GM21447 (cell line): ENCODE measurements around the gene TMEM168.
"Not testable (repeated sequence)": the region's sequence is repeated elsewhere in the genome, so short reads cannot be mapped to it uniquely, and the experiment has no call there.

Experiments used
- ATAC-seq: cut with Tn5 transposase; IDR thresholded peaks from one replicate; pipeline ENCODE4 v1.9.1; 2021; ENCODE audit not compliant: unreplicated experiment

The TMEM168 gene

GRCh38 chr7:112789817-112790585 lies at the start of gene TMEM168:
Gene TMEM168, minus strand, starts transcription at chr7:112790393. Its CDS starts 5,568 bp downstream, at chr7:112784825.
- peak; percentile 72 for ATAC-seq

- ATAC-seq, result not testable (repeated sequence)
Measured at GRCh38 chr7:112835928-112836327, 45.7 kb upstream of the TMEM168 start.

GRCh38 chr7:112833082-112833481 lies 42.9 kb upstream of the TMEM168 start:
- no peak for ATAC-seq

- ATAC-seq, result no peak
Measured at GRCh38 chr7:112830769-112831168, 40.6 kb upstream of the TMEM168 start.

- no peak for ATAC-seq
Measured at GRCh38 chr7:112828696-112829095, 38.5 kb upstream of the TMEM168 start.

- ATAC-seq, result no peak
Measured at GRCh38 chr7:112821345-112821744, 31.2 kb upstream of the TMEM168 start.

GRCh38 chr7:112819536-112819935 lies 29.3 kb upstream of the TMEM168 start:
- no peak for ATAC-seq

- ATAC-seq, result no peak
Measured at GRCh38 chr7:112806156-112806555, 16.0 kb upstream of the TMEM168 start.

- no peak for ATAC-seq
Measured at GRCh38 chr7:112802406-112802805, 12.2 kb upstream of the TMEM168 start.

- ATAC-seq, result no peak
Measured at GRCh38 chr7:112800486-112800885, 10.3 kb upstream of the TMEM168 start.

- no peak for ATAC-seq
Measured at GRCh38 chr7:112799448-112800120, 9.4 kb upstream of the TMEM168 start.

GRCh38 chr7:112798274-112799159 lies 8.3 kb upstream of the TMEM168 start:
- no peak for ATAC-seq

GRCh38 chr7:112796552-112796951 lies 6.4 kb upstream of the TMEM168 start:
- not testable (repeated sequence) for ATAC-seq

- no peak for ATAC-seq
Measured at GRCh38 chr7:112792441-112792840, 2.2 kb upstream of the TMEM168 start.

GRCh38 chr7:112791465-112792168 lies 1.4 kb upstream of the TMEM168 start:
- ATAC-seq, result no peak

- ATAC-seq, result peak; percentile 68
Measured at GRCh38 chr7:112790586-112791003, 402 bp upstream of the TMEM168 start.

GRCh38 chr7:112789453-112789816 lies 758 bp downstream of the TMEM168 start:
- ATAC-seq, result no peak

GRCh38 chr7:112788778-112789343 lies 1.3 kb downstream of the TMEM168 start:
- ATAC-seq, result no peak

- ATAC-seq, result no peak
Measured at GRCh38 chr7:112784603-112785002, 5.6 kb downstream of the TMEM168 start.

- ATAC-seq, result peak; percentile 92
Measured at GRCh38 chr7:112782498-112782897, 7.7 kb downstream of the TMEM168 start.
